GM12878 (cell line): ENCODE data around the gene SH3YL1.

Experiments
- EZH2 ChIP-seq: IDR thresholded peaks from 2 replicates; pipeline ENCODE4 v1.6.1; 2012; ENCODE audit warnings: low read depth, mild to moderate bottlenecking, control low read depth, inconsistent platforms, low read length, borderline replicate concordance; ENCODE audit not compliant: control insufficient read depth
- POLR2AphosphoS5 ChIP-seq: IDR thresholded peaks from 2 replicates; pipeline ENCODE4 v1.6.1; 2011; ENCODE audit warnings: mild to moderate bottlenecking, low read length, inconsistent platforms
- SP1 ChIP-seq: IDR thresholded peaks from one replicate; pipeline ENCODE4 v1.6.1; 2011; ENCODE audit warnings: low read depth, low read length

GRCh38 chr2:191311-192190, 72.3 kb downstream of the SH3YL1 start:
- TF ChIP-seq SP1: no peak
- no peak for TF ChIP-seq EZH2
- no peak for TF ChIP-seq POLR2AphosphoS5
